ENCODE data around the gene DHDDS.
A peak's percentile ranks its signal among the peaks of the same experiment; 100 is the strongest.
"Not testable (repeated sequence)": the region's sequence is repeated elsewhere in the genome, so short reads cannot be mapped to it uniquely, and the experiment has no call there.

Gene DHDDS

GRCh38 chr1:26431979-26432695, at the start of gene DHDDS:
Gene DHDDS (plus strand): TSS chr1:26432321. CDS start chr1:26432946, 625 bp downstream.
- Mint-ChIP-seq H3K9me3 (no peaks in the 10 kb centered on the region), H3K4me3 (peak within 1 kb of the TSS; percentile 90), H3K27ac (peak within 1 kb of the TSS; percentile 87), H3K27me3 (no peaks in the 10 kb centered on the region), H3K4me1 (peaks cover 20% of the 10 kb centered on the region), H3K36me3 (peaks cover 6% of the 10 kb centered on the region)
- ATAC-seq, result peak; percentile 99

GRCh38 chr1:26384076-26384475, 48.0 kb upstream of the DHDDS start:
- Mint-ChIP-seq H3K4me1 (no peaks in the 10 kb centered on the region), H3K27ac (no peak overlapping the region), H3K27me3 (peaks cover 17% of the 10 kb centered on the region)

GRCh38 chr1:26385063-26385462, 47.1 kb upstream of the DHDDS start:
- H3K27me3 Mint-ChIP-seq, result peaks cover 17% of the 10 kb centered on the region
- not testable (repeated sequence) for H3K36me3 Mint-ChIP-seq, H3K4me3 Mint-ChIP-seq, H3K4me1 Mint-ChIP-seq, H3K9me3 Mint-ChIP-seq, ATAC-seq, H3K27ac Mint-ChIP-seq

More at GRCh38 chr1:26384076-26384475, 48.0 kb upstream of the DHDDS start:
- H3K36me3 Mint-ChIP-seq, result no peaks in the 10 kb centered on the region
- no peak for ATAC-seq
- H3K9me3 Mint-ChIP-seq, result no peaks in the 10 kb centered on the region
- H3K4me3 Mint-ChIP-seq, result no peak overlapping the region

GRCh38 chr1:26387447-26387846, 44.7 kb upstream of the DHDDS start:
- Mint-ChIP-seq H3K4me3 (no peak overlapping the region), H3K9me3 (no peaks in the 10 kb centered on the region), H3K36me3 (no peaks in the 10 kb centered on the region), H3K4me1 (peaks cover 6% of the 10 kb centered on the region), H3K27ac (no peak overlapping the region), H3K27me3 (peaks cover 32% of the 10 kb centered on the region)
- no peak for ATAC-seq

- H3K4me3 Mint-ChIP-seq, result no peak overlapping the region
- H3K27me3 Mint-ChIP-seq, result peaks cover 35% of the 10 kb centered on the region
- no peak for ATAC-seq
These were observed 43.2 kb upstream of the DHDDS start for GRCh38 chr1:26388791-26389445.

GRCh38 chr1:26389604-26390247, 42.4 kb upstream of the DHDDS start:
- no peaks in the 10 kb centered on the region for H3K36me3 Mint-ChIP-seq
- H3K27ac Mint-ChIP-seq, result no peak overlapping the region
- no peak for ATAC-seq
- peaks cover 29% of the 10 kb centered on the region for H3K27me3 Mint-ChIP-seq
- H3K4me3 Mint-ChIP-seq, result no peak overlapping the region
- H3K9me3 Mint-ChIP-seq, result no peaks in the 10 kb centered on the region
- H3K4me1 Mint-ChIP-seq, result peaks cover 6% of the 10 kb centered on the region

More at GRCh38 chr1:26388791-26389445, 43.2 kb upstream of the DHDDS start:
- Mint-ChIP-seq H3K27ac (no peak overlapping the region), H3K36me3 (no peaks in the 10 kb centered on the region), H3K4me1 (peaks cover 6% of the 10 kb centered on the region), H3K9me3 (no peaks in the 10 kb centered on the region)

GRCh38 chr1:26391450-26391849, 40.7 kb upstream of the DHDDS start:
- no peak overlapping the region for H3K4me3 Mint-ChIP-seq
- peaks cover 20% of the 10 kb centered on the region for H3K27me3 Mint-ChIP-seq
- H3K27ac Mint-ChIP-seq, result no peak overlapping the region
- H3K9me3 Mint-ChIP-seq, result no peaks in the 10 kb centered on the region
- H3K36me3 Mint-ChIP-seq, result no peaks in the 10 kb centered on the region
- peaks cover 6% of the 10 kb centered on the region for H3K4me1 Mint-ChIP-seq
- peak; percentile 57 for ATAC-seq

- no peak overlapping the region for H3K27ac Mint-ChIP-seq
- no peak for ATAC-seq
These were observed 36.4 kb upstream of the DHDDS start for GRCh38 chr1:26395754-26396153.

GRCh38 chr1:26399034-26399433, 33.1 kb upstream of the DHDDS start:
- H3K9me3 Mint-ChIP-seq, result no peaks in the 10 kb centered on the region
- no peak overlapping the region for H3K4me3 Mint-ChIP-seq
- ATAC-seq, result no peak
- H3K36me3 Mint-ChIP-seq, result no peaks in the 10 kb centered on the region
- peaks cover 42% of the 10 kb centered on the region for H3K27me3 Mint-ChIP-seq
- no peaks in the 10 kb centered on the region for H3K4me1 Mint-ChIP-seq
- H3K27ac Mint-ChIP-seq, result no peak overlapping the region

More at GRCh38 chr1:26395754-26396153, 36.4 kb upstream of the DHDDS start:
- Mint-ChIP-seq H3K36me3 (no peaks in the 10 kb centered on the region), H3K27me3 (peaks cover 30% of the 10 kb centered on the region), H3K4me3 (no peak overlapping the region), H3K4me1 (peaks cover 6% of the 10 kb centered on the region), H3K9me3 (no peaks in the 10 kb centered on the region)

GRCh38 chr1:26401891-26402290, 30.2 kb upstream of the DHDDS start:
- no peak overlapping the region for H3K27ac Mint-ChIP-seq
- H3K27me3 Mint-ChIP-seq, result peaks cover 56% of the 10 kb centered on the region
- H3K4me1 Mint-ChIP-seq, result no peaks in the 10 kb centered on the region
- H3K4me3 Mint-ChIP-seq, result no peak overlapping the region
- ATAC-seq, result no peak
- H3K9me3 Mint-ChIP-seq, result no peaks in the 10 kb centered on the region
- no peaks in the 10 kb centered on the region for H3K36me3 Mint-ChIP-seq

- Mint-ChIP-seq H3K4me1 (peaks cover 3% of the 10 kb centered on the region), H3K4me3 (no peak overlapping the region), H3K36me3 (no peaks in the 10 kb centered on the region), H3K27ac (no peak overlapping the region), H3K27me3 (peaks cover 70% of the 10 kb centered on the region), H3K9me3 (no peaks in the 10 kb centered on the region)
- ATAC-seq, result no peak
These were observed 28.5 kb upstream of the DHDDS start for GRCh38 chr1:26403656-26404055.

GRCh38 chr1:26404641-26405040, 27.5 kb upstream of the DHDDS start:
- Mint-ChIP-seq H3K27ac (no peak overlapping the region), H3K36me3 (no peaks in the 10 kb centered on the region), H3K9me3 (no peaks in the 10 kb centered on the region), H3K4me3 (no peak overlapping the region), H3K27me3 (peaks cover 80% of the 10 kb centered on the region), H3K4me1 (peaks cover 13% of the 10 kb centered on the region)
- ATAC-seq, result no peak

- Mint-ChIP-seq H3K4me1 (peaks cover 16% of the 10 kb centered on the region), H3K27me3 (peaks cover 81% of the 10 kb centered on the region), H3K4me3 (no peak overlapping the region), H3K36me3 (no peaks in the 10 kb centered on the region), H3K9me3 (no peaks in the 10 kb centered on the region), H3K27ac (no peak overlapping the region)
- ATAC-seq, result no peak
These were observed 26.7 kb upstream of the DHDDS start for GRCh38 chr1:26405281-26405915.

- Mint-ChIP-seq H3K4me1 (peaks cover 29% of the 10 kb centered on the region), H3K27me3 (peaks cover 81% of the 10 kb centered on the region), H3K27ac (no peak overlapping the region), H3K36me3 (no peaks in the 10 kb centered on the region), H3K9me3 (no peaks in the 10 kb centered on the region), H3K4me3 (no peak overlapping the region)
- ATAC-seq, result no peak
These were observed 23.5 kb upstream of the DHDDS start for GRCh38 chr1:26408604-26409003.

- H3K27me3 Mint-ChIP-seq, result peaks cover 81% of the 10 kb centered on the region
- ATAC-seq, result no peak
- no peaks in the 10 kb centered on the region for H3K9me3 Mint-ChIP-seq
- H3K4me1 Mint-ChIP-seq, result peaks cover 29% of the 10 kb centered on the region
- H3K27ac Mint-ChIP-seq, result no peak overlapping the region
- H3K36me3 Mint-ChIP-seq, result no peaks in the 10 kb centered on the region
- no peak overlapping the region for H3K4me3 Mint-ChIP-seq
These were observed 22.8 kb upstream of the DHDDS start for GRCh38 chr1:26409191-26409807.
